Lower leg skin (tissue), 4 donors: Measurements from ENCODE around the gene OBP2B. TPM values are rescaled to one million over a fixed set of nuclear protein-coding genes. Genes with fewer than 3 reads are reported as not detected.
"Not testable (repeated sequence)": the region's sequence is repeated elsewhere in the genome, so short reads cannot be mapped to it uniquely, and the experiment has no call there.

Source experiments
- DNase-seq, 2 donors: peaks; one replicate each; pipeline ENCODE4 v3.0.0-alpha.2; 2019; ENCODE audit warnings: low spot score in 2 of 2
- H3K4me3 ChIP-seq: fragments of 200-600 bp; sonication (generic); 2 replicates; pipeline ENCODE4 v1.5.1; 2017; ENCODE audit warnings: mild to moderate bottlenecking, low read depth; ENCODE audit not compliant: poor library complexity, severe bottlenecking
- CTCF ChIP-seq, 3 donors: fragments of 450-650 bp; IDR thresholded peaks; one replicate each; pipeline ENCODE4 v1.5.1; 2016; ENCODE audit warnings: antibody characterized with exemption in 3 of 3, mild to moderate bottlenecking in 3 of 3, moderate library complexity in 2 of 3
- POLR2A ChIP-seq, 2 donors: fragments of 450-650 bp; IDR thresholded peaks; one replicate each; pipeline ENCODE4 v1.6.1; 2016 to 2017; ENCODE audit warnings: antibody characterized with exemption in 2 of 2, mild to moderate bottlenecking in 1 of 2, moderate library complexity in 1 of 2
- WGBS, 2 donors: methylation state at CpG; one replicate each; pipeline ENCODE4 v1.1.5; 2018; 5-methylcytosine and 5-hydroxymethylcytosine counted together
- intact Hi-C: fragments of 100-400 bp; cut with DNase I; formaldehyde crosslinking; loops from one replicate; pipeline ENCODE4 v1.15.0; 2023; ENCODE audit warnings: low total_unique reads
- total RNA-seq, 4 donors: library from RNA; depleted of rRNA; stranded (reverse); fragments of >200 nt; gene quantifications; one replicate each; pipeline ENCODE4 v1.1.0, GENCODE V29; 2016

Gene OBP2B
- total RNA-seq, 4 donors from 2014 or later = 11.4 to 13.0 TPM; not detected in 2

DNA sequence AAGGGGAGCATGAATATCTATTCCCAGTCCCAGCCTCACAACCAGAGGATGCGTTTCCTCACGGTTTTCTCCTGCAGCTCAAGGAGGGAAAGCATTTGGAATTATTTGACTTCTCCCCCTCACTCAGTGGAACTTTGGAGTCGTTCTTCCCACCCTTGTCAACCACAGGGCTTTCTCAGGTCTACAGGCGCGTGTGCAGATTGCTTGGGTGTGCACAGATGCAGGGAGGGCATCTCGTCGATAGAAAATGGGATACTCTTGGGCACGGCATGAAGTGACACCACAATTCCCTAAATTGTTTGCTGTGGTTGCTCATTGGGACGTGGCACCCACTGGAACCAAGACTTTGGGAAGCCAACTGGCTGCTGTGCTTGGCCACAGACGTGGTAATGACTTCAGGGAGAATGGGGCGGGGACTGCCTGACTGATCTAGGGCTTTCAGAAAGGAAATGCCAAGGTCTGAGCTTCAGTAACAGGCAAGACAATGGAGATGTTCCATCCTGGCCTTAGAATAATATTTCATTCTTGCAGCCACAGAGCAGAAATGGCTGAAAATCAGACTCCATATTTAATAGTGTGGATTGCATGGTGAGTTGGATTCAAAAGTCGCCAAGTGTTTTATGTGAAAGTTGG, 12.2 kb upstream of the OBP2B start:
- DNase-seq = peak in 1 of 2 donors; percentile 56
- intact Hi-C loops = no loop called here
- WGBS, 2 donors = 62 to 73% methylated on average over 12 of the region's 12 CpGs
- TF ChIP-seq CTCF (IDR thresholded peaks at IDR 0.05) (no peak), POLR2A (IDR thresholded peaks at IDR 0.05) (no peak)
- no peak overlapping the region for H3K4me3 ChIP-seq

DNA sequence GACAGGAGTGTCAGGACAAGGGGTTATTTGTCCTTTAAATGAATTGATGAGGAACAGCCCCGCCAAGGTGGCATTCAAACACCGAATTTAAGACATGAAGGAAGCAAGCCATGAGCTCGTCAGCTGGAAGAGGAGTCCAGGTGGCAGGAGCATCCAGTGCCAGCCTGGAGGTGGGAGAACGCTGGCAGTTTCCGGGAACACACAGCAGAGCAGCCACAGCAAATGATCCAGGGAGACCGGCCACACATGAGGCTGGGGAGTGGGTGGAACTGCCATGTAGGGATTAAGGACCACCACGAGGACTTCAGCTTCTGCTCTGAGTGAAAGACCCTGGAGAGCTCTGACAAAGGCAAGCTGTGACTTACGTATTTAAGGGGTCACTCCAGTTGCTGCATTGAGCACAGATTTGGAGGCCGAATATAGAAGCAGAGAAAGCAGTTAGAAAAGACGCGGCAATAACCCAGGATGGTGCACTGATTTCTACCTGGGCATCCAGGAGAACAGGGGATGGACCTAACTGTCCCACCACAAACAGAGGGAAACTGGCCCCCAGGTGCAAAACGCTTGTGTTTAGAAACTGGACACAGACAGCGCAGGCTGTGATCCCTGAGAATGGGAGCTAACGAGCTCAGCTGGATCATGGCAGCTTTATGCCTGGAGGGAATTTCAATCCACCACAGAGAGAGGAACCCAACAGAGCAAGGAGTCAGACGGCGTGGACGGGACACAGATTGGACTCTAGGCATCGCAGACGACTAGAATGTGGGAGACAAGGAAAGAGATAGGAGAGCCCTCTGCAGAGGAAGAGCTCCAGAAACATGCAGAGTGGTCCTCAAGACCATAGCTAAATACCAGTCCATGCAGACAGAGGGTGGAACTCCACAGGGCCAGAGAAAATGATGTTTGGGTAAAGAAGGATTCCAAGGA, 9.3 kb upstream of the OBP2B start:
- intact Hi-C loops, H3K4me3 ChIP-seq: not testable (repeated sequence)
- WGBS, 2 donors = 71 to 82% methylated on average over 18 to 19 of the region's 19 CpGs
- peak in 1 of 2 donors; percentile 68 for DNase-seq

DNA sequence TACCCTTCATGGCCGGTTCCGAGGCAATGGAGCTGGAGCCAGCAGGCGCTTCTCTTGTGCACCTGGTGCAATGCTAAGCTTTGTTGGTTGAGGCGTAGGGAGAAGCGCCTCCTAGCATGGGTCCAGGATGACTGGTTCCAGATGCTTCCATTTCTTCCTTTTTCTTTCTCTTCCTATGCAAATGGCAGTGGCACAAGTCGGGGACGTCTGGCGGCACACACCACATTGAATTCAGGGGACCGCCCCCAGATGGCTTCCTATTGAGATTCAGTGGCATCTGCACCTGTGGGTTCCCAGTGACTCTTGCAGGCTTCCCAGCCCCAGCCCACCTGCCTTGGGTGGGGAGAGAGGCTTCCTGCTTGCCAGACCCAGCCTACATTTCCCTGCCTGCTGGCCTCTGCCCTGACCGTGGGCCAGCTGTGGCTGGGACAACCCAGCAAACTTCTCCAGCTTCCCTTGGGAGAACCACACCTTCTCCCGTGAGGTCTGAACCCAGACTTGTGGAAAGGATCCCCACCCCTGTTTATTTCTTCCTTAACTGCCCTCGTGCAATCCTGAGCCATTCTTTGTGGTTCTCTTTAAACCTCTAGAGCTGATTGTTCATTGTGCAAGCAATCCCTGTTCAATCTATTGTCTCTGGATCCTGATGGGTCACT, 8.4 kb upstream of the OBP2B start:
- intact Hi-C loops, DNase-seq, H3K4me3 ChIP-seq: not testable (repeated sequence)
- 63 to 65% methylated on average over 12 of the region's 12 CpGs for WGBS, 2 donors

- 45 to 56% methylated on average over 4 of the region's 4 CpGs for WGBS, 2 donors
- intact Hi-C loops, H3K4me3 ChIP-seq: not testable (repeated sequence)
- DNase-seq = peak in 1 of 2 donors; percentile 21
These were observed 5.2 kb upstream of the OBP2B start for GRCh38 chr9:133214276-133214675.

DNA sequence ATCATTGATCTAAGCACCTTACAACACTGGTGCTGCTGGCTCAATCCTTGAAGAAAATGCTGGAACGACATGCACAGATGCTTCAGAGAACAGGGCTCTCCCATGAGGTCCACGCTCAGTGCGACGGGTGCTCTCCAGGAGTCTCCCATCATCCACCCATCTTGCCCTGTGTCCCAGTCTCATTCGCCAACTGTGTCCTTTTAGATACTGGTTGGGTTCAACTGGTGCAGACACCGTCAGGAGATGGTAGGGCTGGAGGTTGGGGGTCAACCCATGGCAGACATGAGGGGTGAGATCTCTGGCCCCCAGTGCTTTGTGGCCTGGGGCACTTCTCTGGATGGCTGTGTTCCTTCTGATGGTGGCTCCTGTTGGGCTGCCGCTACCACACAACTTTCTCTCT, 1.6 kb upstream of the OBP2B start:
- H3K4me3 ChIP-seq = no peak overlapping the region
- TF ChIP-seq POLR2A (IDR thresholded peaks at IDR 0.05) (no peak), CTCF (IDR thresholded peaks at IDR 0.05) (no peak)
- WGBS, 2 donors = 85 to 89% methylated on average over 7 of the region's 7 CpGs

GRCh38 chr9:133210202-133210532, 1.1 kb upstream of the OBP2B start:
- intact Hi-C loops = no loop called here
- 40 to 45% methylated on average over 7 of the region's 7 CpGs for WGBS, 2 donors
- TF ChIP-seq POLR2A (IDR thresholded peaks at IDR 0.05) = no peak
- TF ChIP-seq CTCF (IDR thresholded peaks at IDR 0.05) = no peak
- DNase-seq = peak in 1 of 2 donors; percentile 63
- H3K4me3 ChIP-seq = no peak overlapping the region

More for the DNA sequence above, 1.6 kb upstream of the OBP2B start:
- intact Hi-C loops = no loop called here
- peak in 1 of 2 donors; percentile 80 for DNase-seq

- intact Hi-C loops, H3K4me3 ChIP-seq: not testable (repeated sequence)
- WGBS, 2 donors = 67 to 70% methylated on average over 27 to 28 of the region's 29 CpGs
- peak in 1 of 2 donors; percentile 68 for DNase-seq
These were observed 514 bp upstream of the OBP2B start for GRCh38 chr9:133209327-133210201.

DNA sequence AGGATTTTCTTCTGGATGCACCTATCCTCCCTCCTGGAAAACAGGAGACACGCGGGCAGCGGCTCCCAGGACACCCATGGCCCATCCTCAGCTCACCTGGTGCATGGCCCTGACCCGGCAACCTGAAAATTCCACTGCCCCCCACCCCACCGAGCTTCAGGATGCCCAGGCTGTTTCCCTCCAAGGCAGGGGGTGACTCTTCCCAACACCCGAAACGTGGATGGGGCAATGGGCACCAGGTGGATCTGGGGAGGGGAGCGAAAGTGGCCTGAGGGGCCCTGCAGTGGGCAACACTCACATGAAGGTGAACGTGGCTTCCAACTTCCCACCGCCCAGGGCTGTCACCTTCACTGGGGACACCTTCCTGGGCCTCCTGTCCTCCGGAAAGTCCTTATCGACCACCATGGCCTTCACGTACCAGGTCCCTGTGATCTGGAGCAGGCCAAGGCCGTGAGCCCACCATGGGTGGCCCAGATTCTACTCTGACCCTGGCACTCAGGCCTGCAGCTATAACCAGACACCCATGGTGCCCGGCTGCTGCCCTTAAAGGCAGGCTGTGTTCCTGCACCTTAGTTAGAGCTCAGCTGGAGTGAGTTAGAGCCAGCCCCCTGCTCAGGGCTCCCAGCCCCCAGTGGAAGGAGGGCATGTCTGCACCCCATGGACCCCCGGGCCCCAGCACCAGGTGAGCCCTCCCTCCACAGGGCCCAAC, 725 bp downstream of the OBP2B start:
- H3K4me3 ChIP-seq, intact Hi-C loops: not testable (repeated sequence)
- DNase-seq = peak in 1 of 2 donors; percentile 78
- WGBS, 2 donors = 80 to 92% methylated on average over 9 to 15 of the region's 16 CpGs
